Neural cell (in vitro differentiated cells): ENCODE results near the gene CRCP. TPM values are rescaled to one million over a fixed set of nuclear protein-coding genes. Genes with fewer than 3 reads are reported as not detected.
"Not testable (repeated sequence)": the region's sequence is repeated elsewhere in the genome, so short reads cannot be mapped to it uniquely, and the experiment has no call there.

Source experiments
- H2AFZ ChIP-seq: fragments of 200-600, 300-800 bp; sonication (generic), shearing (Covaris generic); 2 replicates; pipeline ENCODE4 v1.6.0; 2014; ENCODE audit warnings: low read depth, mild to moderate bottlenecking, antibody characterized with exemption, low read length, moderate library complexity
- H3F3A ChIP-seq: fragments of 200-600 bp; shearing (Covaris generic); 2 replicates; pipeline ENCODE4 v1.6.1; 2016; ENCODE audit warnings: mild to moderate bottlenecking, moderate library complexity, mixed read lengths, antibody characterized with exemption, low read length; ENCODE audit not compliant: insufficient read depth, poor library complexity, severe bottlenecking
- H3K27ac ChIP-seq: fragments of 200-600, 300-800 bp; sonication (generic), shearing (Covaris generic); 2 replicates; pipeline ENCODE4 v1.5.1; 2014; ENCODE audit warnings: mild to moderate bottlenecking, low read length, moderate library complexity
- H3K27me3 ChIP-seq: fragments of 300-800, 200-600 bp; sonication (generic), shearing (Covaris generic); 2 replicates; pipeline ENCODE4 v1.6.0; 2014; ENCODE audit warnings: mild to moderate bottlenecking, low read depth, low read length, moderate library complexity; ENCODE audit not compliant: insufficient read depth
- H3K36me3 ChIP-seq: fragments of 300-800, 200-600 bp; sonication (generic), shearing (Covaris generic); 2 replicates; pipeline ENCODE4 v1.5.1; 2014; ENCODE audit warnings: mild to moderate bottlenecking, antibody characterized with exemption, low read length, moderate library complexity; ENCODE audit not compliant: insufficient read depth
- H3K4me2 ChIP-seq: fragments of 300-800, 200-600 bp; sonication (generic), shearing (Covaris generic); 2 replicates; pipeline ENCODE4 v1.6.0; 2014; ENCODE audit warnings: mild to moderate bottlenecking, low read length
- H3K4me3 ChIP-seq: fragments of 300-800, 200-600 bp; sonication (generic), shearing (Covaris generic); 2 replicates; pipeline ENCODE4 v1.5.1; 2014; ENCODE audit warnings: mild to moderate bottlenecking, low read length, moderate library complexity
- H3K79me2 ChIP-seq: fragments of 200-600 bp; shearing (Covaris generic); replicated peaks from 2 replicates; pipeline ENCODE4 v1.6.0; 2014; ENCODE audit warnings: mild to moderate bottlenecking, low read length, moderate library complexity; ENCODE audit not compliant: insufficient read depth
- H3K9ac ChIP-seq: fragments of 300-800, 200-600 bp; sonication (generic), shearing (Covaris generic); 2 replicates; pipeline ENCODE4 v1.6.1; 2016; ENCODE audit warnings: mild to moderate bottlenecking, low read length, mixed read lengths
- H3K9me2 ChIP-seq: fragments of 200-600 bp; shearing (Covaris generic); 2 replicates; pipeline ENCODE4 v1.6.1; 2016; ENCODE audit warnings: mild to moderate bottlenecking, low read length, mixed read lengths; ENCODE audit not compliant: insufficient read depth
- H3K9me3 ChIP-seq: fragments of 200-600, 300-800 bp; sonication (generic), shearing (Covaris generic); 2 replicates; pipeline ENCODE4 v1.6.1; 2016; ENCODE audit warnings: mild to moderate bottlenecking, mixed run types, low read length, moderate library complexity, mixed read lengths
- H4K20me1 ChIP-seq: fragments of 200-600 bp; shearing (Covaris generic); 2 replicates; pipeline ENCODE4 v1.6.1; 2016; ENCODE audit warnings: mild to moderate bottlenecking, mixed run types; ENCODE audit not compliant: insufficient read depth
- EP300 ChIP-seq: fragments of 450-650 bp; conservative IDR thresholded peaks from 2 replicates; pipeline ENCODE4 v1.6.1; 2014; ENCODE audit warnings: antibody characterized with exemption, mild to moderate bottlenecking, moderate library complexity; ENCODE audit not compliant: poor library complexity, severe bottlenecking
- EZH2 ChIP-seq: fragments of 200-600, 300-800 bp; shearing (Covaris generic), sonication (generic); IDR thresholded peaks from 2 replicates; pipeline ENCODE4 v1.6.1; 2014; ENCODE audit warnings: antibody characterized with exemption, low read length, borderline replicate concordance, mild to moderate bottlenecking; ENCODE audit not compliant: insufficient read depth, poor library complexity, severe bottlenecking
- MXI1 ChIP-seq: fragments of 450-650 bp; conservative IDR thresholded peaks from 2 replicates; pipeline ENCODE4 v1.6.1; 2014; ENCODE audit warnings: antibody characterized with exemption, mild to moderate bottlenecking; ENCODE audit not compliant: poor library complexity, severe bottlenecking
- POLR2AphosphoS5 ChIP-seq: IDR thresholded peaks from 2 replicates; pipeline ENCODE4 v1.6.1; 2012
- RAD21 ChIP-seq: fragments of 450-650 bp; conservative IDR thresholded peaks from 2 replicates; pipeline ENCODE4 v1.6.1; 2014; ENCODE audit warnings: antibody characterized with exemption, mild to moderate bottlenecking, moderate library complexity
- SMC3 ChIP-seq: fragments of 450-650 bp; conservative IDR thresholded peaks from 2 replicates; pipeline ENCODE4 v1.6.1; 2014; ENCODE audit warnings: antibody characterized with exemption, mild to moderate bottlenecking, moderate library complexity; ENCODE audit not compliant: poor library complexity
- TAF1 ChIP-seq: IDR thresholded peaks from 2 replicates; pipeline ENCODE4 v1.6.1; 2012; ENCODE audit warnings: low read depth
- polyA plus RNA-seq: library from polyadenylated mRNA; depleted of rRNA; stranded (reverse); fragments of >200 nt; gene quantifications from 2 replicates; pipeline ENCODE4 v1.2.3, GENCODE V29; 2014
- TF ChIP-seq, protein P1 (sequence below): IDR thresholded peaks from 2 replicates; pipeline ENCODE4 v1.6.1; 2012; ENCODE audit warnings: borderline replicate concordance
- TF ChIP-seq, protein P2 (sequence below): fragments of 450-650 bp; IDR thresholded peaks from 2 replicates; pipeline ENCODE4 v1.5.1; 2014; ENCODE audit warnings: antibody characterized with exemption, mild to moderate bottlenecking, moderate library complexity; ENCODE audit not compliant: poor library complexity, severe bottlenecking

Gene CRCP
- polyA plus RNA-seq, 1 donor from 2014 or later: 53.6 TPM

DNA sequence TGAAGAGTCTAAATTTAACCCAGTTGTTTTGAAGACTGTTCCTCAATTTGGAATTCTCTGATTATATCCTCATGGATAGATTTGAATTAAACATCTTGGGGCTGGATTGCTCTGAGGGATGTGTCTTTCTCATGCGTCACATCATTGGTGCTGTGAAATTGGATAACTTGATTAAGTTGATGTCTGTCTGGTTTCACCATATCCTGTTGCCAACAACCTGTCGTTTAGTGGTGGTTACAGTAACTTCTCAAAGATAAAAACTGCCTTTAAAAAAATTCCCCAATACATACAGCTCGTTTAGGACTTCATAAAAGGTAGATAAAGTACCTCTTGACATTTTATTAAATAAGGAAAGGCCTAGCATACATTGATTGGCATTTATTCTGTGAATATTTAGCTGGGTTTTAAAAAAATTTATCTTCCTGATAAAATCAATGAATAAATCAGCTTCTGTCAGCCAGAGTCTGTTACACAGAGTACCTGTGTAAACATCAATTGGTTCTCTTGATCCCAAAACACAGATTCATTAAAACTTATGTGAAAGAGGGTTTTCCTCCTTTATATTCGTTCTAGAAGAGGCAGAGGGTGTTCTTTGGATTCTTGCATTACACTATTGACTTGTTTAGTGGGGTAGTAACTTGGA is 10.5 kb downstream of the CRCP start:
- H3K9me2 ChIP-seq: no peaks in the 10 kb centered on the region
- no peak overlapping the region for H3K9ac ChIP-seq
- no peaks in the 10 kb centered on the region for H3K27me3 ChIP-seq
- H3K9me3 ChIP-seq: no peaks in the 10 kb centered on the region
- no peak overlapping the region for H3K4me3 ChIP-seq
- no peak overlapping the region for H3K4me2 ChIP-seq
- H3K79me2 ChIP-seq: peaks cover 42% of the 10 kb centered on the region
- H2AFZ ChIP-seq: no peak overlapping the region
- H4K20me1 ChIP-seq: no peaks in the 10 kb centered on the region
- no peaks in the 10 kb centered on the region for H3F3A ChIP-seq
- H3K36me3 ChIP-seq: no peaks in the 10 kb centered on the region
- no peak overlapping the region for H3K27ac ChIP-seq
- TF ChIP-seq EP300 (no peak), SMC3 (no peak), MXI1 (no peak), EZH2 (no peak)

DNA sequence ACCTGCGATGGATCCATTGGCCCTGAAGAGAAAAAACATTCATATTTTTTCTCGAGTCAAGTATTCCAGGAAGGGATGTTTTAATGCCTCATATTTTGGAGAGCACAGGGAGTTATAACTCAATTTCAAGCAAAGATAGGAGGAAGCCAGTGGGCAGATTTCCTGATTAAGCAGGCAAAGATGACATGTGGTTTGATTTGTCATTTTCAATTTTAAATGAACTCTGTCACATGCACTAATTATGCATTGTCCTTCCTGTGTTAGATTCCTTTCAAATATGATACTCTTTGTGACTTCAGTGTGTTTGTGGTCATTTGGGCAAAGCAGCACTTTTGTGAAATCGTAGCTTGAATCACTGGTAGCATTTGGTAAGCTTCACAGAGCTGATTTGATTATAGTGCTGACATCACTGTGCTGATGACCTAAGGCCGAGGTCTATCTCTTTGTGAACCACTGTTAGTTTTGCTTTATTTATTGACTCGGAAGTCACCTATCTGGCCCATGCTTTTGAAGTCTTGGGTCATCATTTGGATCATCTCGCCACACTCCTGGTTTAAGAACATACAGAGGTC is 11.2 kb downstream of the CRCP start:
- not testable (repeated sequence) for H3K27me3 ChIP-seq, H3K9me2 ChIP-seq, H3K9ac ChIP-seq, H2AFZ ChIP-seq, H3K9me3 ChIP-seq, H3K4me2 ChIP-seq, H3K27ac ChIP-seq, H3F3A ChIP-seq, H3K4me3 ChIP-seq, H3K36me3 ChIP-seq, H4K20me1 ChIP-seq
- peaks cover 42% of the 10 kb centered on the region for H3K79me2 ChIP-seq

DNA sequence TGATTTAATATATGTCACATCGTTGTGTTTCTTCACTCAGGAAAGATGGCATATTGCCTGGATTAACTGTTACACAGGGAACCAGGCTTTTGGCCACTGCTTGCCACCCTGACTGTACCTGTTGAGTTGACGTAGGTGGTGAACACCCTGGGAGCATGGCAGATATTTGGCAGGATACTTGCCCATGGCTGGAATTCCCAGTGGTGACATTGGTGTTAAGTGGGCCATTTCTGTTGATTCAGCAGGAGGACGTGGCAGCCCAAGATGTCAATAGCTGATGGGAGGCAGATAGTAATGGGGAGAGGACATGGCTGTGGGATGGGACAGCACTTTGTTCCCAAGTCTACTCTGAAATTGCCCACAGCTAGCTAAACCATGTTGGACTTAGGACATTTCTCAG is 12.5 kb downstream of the CRCP start:
- H2AFZ ChIP-seq, H3K9ac ChIP-seq, H3K27ac ChIP-seq, H3K36me3 ChIP-seq, H3K4me3 ChIP-seq, H3K9me3 ChIP-seq, H3K4me2 ChIP-seq, H3F3A ChIP-seq, H4K20me1 ChIP-seq, H3K9me2 ChIP-seq, H3K27me3 ChIP-seq: not testable (repeated sequence)
- H3K79me2 ChIP-seq: peaks cover 38% of the 10 kb centered on the region

DNA sequence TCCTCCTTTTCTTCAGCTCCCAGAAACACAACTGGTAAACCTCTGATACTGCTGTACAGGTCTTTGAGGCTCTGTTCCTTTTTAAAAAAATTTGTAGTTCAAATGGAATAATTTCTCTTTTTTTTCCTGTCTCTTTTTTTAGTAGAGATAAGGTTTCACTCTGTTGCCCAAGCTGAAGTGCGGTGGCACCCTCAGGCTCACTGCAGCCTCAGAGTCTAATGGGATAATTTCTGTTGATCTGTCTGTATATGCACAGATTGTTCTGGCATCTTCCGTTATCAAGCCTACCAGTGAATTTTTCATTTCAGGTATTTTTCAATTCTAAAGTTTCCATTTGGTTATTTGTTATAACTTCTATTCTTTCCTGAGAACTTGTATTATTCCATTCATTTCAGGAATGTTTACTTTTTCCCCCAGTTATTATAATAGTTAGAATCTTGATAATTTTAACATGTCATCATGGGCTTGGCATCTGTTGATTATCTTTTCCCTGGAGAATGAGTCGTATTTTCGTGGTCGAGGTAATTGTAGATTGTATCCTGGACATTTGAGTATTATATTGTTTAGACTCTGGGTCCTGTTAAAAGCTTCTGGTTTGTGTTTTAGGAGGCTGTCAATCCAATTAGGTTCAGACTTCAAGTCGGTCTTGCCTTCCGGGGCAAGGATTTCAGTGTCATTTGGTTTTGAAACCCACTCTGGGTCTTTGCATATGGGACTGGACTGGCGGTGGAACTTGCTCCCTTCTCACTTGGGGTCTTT is 24.5 kb downstream of the CRCP start:
- Histone ChIP-seq H3K4me3 (no peak overlapping the region), H3F3A (no peaks in the 10 kb centered on the region), H2AFZ (no peak overlapping the region), H3K36me3 (peaks cover 5% of the 10 kb centered on the region), H3K9ac (no peak overlapping the region), H3K9me2 (no peaks in the 10 kb centered on the region), H3K9me3 (no peaks in the 10 kb centered on the region), H4K20me1 (peaks cover 4% of the 10 kb centered on the region), H3K79me2 (no peaks in the 10 kb centered on the region), H3K27ac (no peak overlapping the region), H3K4me2 (no peak overlapping the region), H3K27me3 (no peaks in the 10 kb centered on the region)
- TF ChIP-seq EZH2: no peak
- TF ChIP-seq EP300: no peak
- TF ChIP-seq SMC3: no peak
- TF ChIP-seq RAD21: no peak
- TF ChIP-seq, protein P1, sequence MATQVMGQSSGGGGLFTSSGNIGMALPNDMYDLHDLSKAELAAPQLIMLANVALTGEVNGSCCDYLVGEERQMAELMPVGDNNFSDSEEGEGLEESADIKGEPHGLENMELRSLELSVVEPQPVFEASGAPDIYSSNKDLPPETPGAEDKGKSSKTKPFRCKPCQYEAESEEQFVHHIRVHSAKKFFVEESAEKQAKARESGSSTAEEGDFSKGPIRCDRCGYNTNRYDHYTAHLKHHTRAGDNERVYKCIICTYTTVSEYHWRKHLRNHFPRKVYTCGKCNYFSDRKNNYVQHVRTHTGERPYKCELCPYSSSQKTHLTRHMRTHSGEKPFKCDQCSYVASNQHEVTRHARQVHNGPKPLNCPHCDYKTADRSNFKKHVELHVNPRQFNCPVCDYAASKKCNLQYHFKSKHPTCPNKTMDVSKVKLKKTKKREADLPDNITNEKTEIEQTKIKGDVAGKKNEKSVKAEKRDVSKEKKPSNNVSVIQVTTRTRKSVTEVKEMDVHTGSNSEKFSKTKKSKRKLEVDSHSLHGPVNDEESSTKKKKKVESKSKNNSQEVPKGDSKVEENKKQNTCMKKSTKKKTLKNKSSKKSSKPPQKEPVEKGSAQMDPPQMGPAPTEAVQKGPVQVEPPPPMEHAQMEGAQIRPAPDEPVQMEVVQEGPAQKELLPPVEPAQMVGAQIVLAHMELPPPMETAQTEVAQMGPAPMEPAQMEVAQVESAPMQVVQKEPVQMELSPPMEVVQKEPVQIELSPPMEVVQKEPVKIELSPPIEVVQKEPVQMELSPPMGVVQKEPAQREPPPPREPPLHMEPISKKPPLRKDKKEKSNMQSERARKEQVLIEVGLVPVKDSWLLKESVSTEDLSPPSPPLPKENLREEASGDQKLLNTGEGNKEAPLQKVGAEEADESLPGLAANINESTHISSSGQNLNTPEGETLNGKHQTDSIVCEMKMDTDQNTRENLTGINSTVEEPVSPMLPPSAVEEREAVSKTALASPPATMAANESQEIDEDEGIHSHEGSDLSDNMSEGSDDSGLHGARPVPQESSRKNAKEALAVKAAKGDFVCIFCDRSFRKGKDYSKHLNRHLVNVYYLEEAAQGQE: no peak
- TF ChIP-seq TAF1: no peak
- TF ChIP-seq, protein P2, sequence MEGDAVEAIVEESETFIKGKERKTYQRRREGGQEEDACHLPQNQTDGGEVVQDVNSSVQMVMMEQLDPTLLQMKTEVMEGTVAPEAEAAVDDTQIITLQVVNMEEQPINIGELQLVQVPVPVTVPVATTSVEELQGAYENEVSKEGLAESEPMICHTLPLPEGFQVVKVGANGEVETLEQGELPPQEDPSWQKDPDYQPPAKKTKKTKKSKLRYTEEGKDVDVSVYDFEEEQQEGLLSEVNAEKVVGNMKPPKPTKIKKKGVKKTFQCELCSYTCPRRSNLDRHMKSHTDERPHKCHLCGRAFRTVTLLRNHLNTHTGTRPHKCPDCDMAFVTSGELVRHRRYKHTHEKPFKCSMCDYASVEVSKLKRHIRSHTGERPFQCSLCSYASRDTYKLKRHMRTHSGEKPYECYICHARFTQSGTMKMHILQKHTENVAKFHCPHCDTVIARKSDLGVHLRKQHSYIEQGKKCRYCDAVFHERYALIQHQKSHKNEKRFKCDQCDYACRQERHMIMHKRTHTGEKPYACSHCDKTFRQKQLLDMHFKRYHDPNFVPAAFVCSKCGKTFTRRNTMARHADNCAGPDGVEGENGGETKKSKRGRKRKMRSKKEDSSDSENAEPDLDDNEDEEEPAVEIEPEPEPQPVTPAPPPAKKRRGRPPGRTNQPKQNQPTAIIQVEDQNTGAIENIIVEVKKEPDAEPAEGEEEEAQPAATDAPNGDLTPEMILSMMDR: no peak
- no peak for TF ChIP-seq MXI1
- no peak for TF ChIP-seq POLR2AphosphoS5
